Measurements from ENCODE around the gene LRCH3.

DNA sequence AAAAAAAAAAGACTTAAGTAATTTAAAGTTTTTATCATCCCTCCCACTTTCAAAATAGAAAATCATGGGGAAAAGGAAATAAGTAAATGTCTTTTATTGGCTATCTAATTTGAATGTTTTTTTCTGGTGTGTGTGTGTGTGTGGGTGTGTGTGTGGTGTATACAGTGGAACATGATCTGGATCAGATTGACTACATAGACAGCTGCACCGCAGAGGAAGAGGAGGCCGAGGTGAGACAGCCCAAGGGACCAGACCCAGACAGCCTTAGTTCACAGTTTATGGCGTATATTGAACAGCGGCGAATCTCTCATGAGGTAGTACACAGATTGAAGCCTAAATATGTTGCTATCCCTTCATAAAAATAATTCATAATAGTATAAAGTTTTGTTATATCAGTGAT lies 44.5 kb downstream of the LRCH3 start:
- TF ChIP-seq CTCF (IDR thresholded peaks at IDR 0.05) = no peak
- no peak for TF ChIP-seq EP300 (IDR thresholded peaks at IDR 0.05)
- no peak for TF ChIP-seq POLR2A (IDR thresholded peaks at IDR 0.05; ENCODE audit: low read depth)
- TF ChIP-seq POLR2AphosphoS5 (IDR thresholded peaks at IDR 0.05) = no peak

Data from esophagus muscularis mucosa (tissue), 4 donors.